IMR-90 (cell line): ENCODE data around the gene PALM. TPM values are rescaled to one million over a fixed set of nuclear protein-coding genes. Genes with fewer than 3 reads are reported as not detected.
"Not testable (repeated sequence)": the region's sequence is repeated elsewhere in the genome, so short reads cannot be mapped to it uniquely, and the experiment has no call there.

Experiments
- ATAC-seq: fragments of 200-7000 bp; cut with Tn5 transposase; 2 replicates; pipeline ENCODE4 v1.9.1; 2020; ENCODE audit warnings: low read depth, mild to moderate bottlenecking, moderate library complexity
- BruUV-seq: library from RNA; stranded (reverse); fragments of 400-500 nt; replicated peaks from 2 replicates; lab custom pipeline; 2021; lab: Mats Ljungman, UMichigan
- CTCF ChIA-PET: fragments of 300-600 bp; formaldehyde crosslinking; extraction: SDS; loops from one replicate; lab custom pipeline; 2021; ENCODE audit warnings: antibody characterized with exemption; lab: Yijun Ruan, JAX
- POLR2A ChIA-PET: fragments of 300-600 bp; sonication (Branson Sonifier 250); formaldehyde crosslinking; loops from one replicate; lab custom pipeline; 2022; ENCODE audit warnings: antibody characterized with exemption; ENCODE audit not compliant: unreplicated experiment; lab: Charles Lee
- DNase-seq: peaks from one replicate; pipeline ENCODE4 v3.0.0; 2013
- H2AFZ ChIP-seq: replicated peaks from 2 replicates; pipeline ENCODE3; 2013; ENCODE audit warnings: low read length, mild to moderate bottlenecking; ENCODE audit not compliant: poor library complexity
- H2AK5ac ChIP-seq: 2 replicates; pipeline ENCODE4 v1.6.1; 2013; ENCODE audit warnings: low read depth, low read length, inconsistent platforms
- H2AK9ac ChIP-seq: replicated peaks from 2 replicates; pipeline ENCODE3; 2013; ENCODE audit warnings: mild to moderate bottlenecking, low read depth, low read length, moderate library complexity; ENCODE audit not compliant: poor library complexity
- H2BK120ac ChIP-seq: 2 replicates; pipeline ENCODE4 v1.6.1; 2013; ENCODE audit warnings: low read depth, low read length, inconsistent platforms
- H2BK15ac ChIP-seq: 3 replicates; pipeline ENCODE4 v1.6.1; 2013; ENCODE audit warnings: low read depth, low read length, inconsistent platforms
- H2BK20ac ChIP-seq: 2 replicates; pipeline ENCODE4 v1.6.1; 2013; ENCODE audit warnings: low read depth, mild to moderate bottlenecking, inconsistent platforms, low read length, moderate library complexity
- H2BK5ac ChIP-seq: 2 replicates; pipeline ENCODE4 v1.6.1; 2013; ENCODE audit warnings: mild to moderate bottlenecking, low read depth, low read length, inconsistent platforms; ENCODE audit not compliant: poor library complexity, severe bottlenecking
- H3K14ac ChIP-seq: replicated peaks from 2 replicates; pipeline ENCODE4 v1.6.1; 2013; ENCODE audit warnings: low read depth, low read length, inconsistent platforms
- H3K18ac ChIP-seq: 2 replicates; pipeline ENCODE4 v1.6.1; 2013; ENCODE audit warnings: low read depth, low read length, control low read depth
- H3K23ac ChIP-seq: 2 replicates; pipeline ENCODE4 v1.6.1; 2013; ENCODE audit warnings: low read depth, low read length, inconsistent platforms
- H3K27ac ChIP-seq: 2 replicates; pipeline ENCODE4 v1.5.1; 2013; ENCODE audit warnings: mild to moderate bottlenecking, control low read depth, low read length; ENCODE audit not compliant: insufficient read depth
- H3K27me3 ChIP-seq: 2 replicates; pipeline ENCODE4 v1.6.1; 2013; ENCODE audit warnings: low read length; ENCODE audit not compliant: control insufficient read depth, insufficient read depth
- H3K36me3 ChIP-seq: 2 replicates; pipeline ENCODE4 v1.6.1; 2013; ENCODE audit warnings: low read length, mixed read lengths; ENCODE audit not compliant: control insufficient read depth, insufficient read depth
- H3K4ac ChIP-seq: 2 replicates; pipeline ENCODE4 v1.6.1; 2013; ENCODE audit warnings: low read depth, low read length, inconsistent platforms
- H3K4me1 ChIP-seq: 2 replicates; pipeline ENCODE4 v1.6.1; 2013; ENCODE audit warnings: low read length, mixed read lengths; ENCODE audit not compliant: control insufficient read depth, insufficient read depth
- H3K4me2 ChIP-seq: 2 replicates; pipeline ENCODE4 v1.6.1; 2013; ENCODE audit warnings: low read depth, mild to moderate bottlenecking, control low read depth, low read length, moderate library complexity
- H3K4me3 ChIP-seq: 2 replicates; pipeline ENCODE4 v1.5.1; 2013; ENCODE audit warnings: low read depth, mild to moderate bottlenecking, control low read depth, low read length, moderate library complexity; ENCODE audit not compliant: insufficient read depth
- H3K56ac ChIP-seq: 2 replicates; pipeline ENCODE4 v1.6.1; 2013; ENCODE audit warnings: low read length, inconsistent platforms; ENCODE audit not compliant: insufficient read depth; ENCODE audit errors: extremely low read depth
- H3K79me1 ChIP-seq, 2 experiments: 2 replicates each; pipeline ENCODE4 v1.6.1; 2013; ENCODE audit warnings: low read length in 2 of 2, inconsistent platforms in 1 of 2, low read depth in 1 of 2
- H3K9ac ChIP-seq: 2 replicates; pipeline ENCODE4 v1.6.1; 2013; ENCODE audit warnings: low read depth, low read length, control low read depth
- H3K9me1 ChIP-seq: 2 replicates; pipeline ENCODE4 v1.6.1; 2013; ENCODE audit warnings: low read length, inconsistent platforms; ENCODE audit not compliant: insufficient read depth
- H3K9me3 ChIP-seq: 2 replicates; pipeline ENCODE4 v1.6.1; 2013; ENCODE audit warnings: low read length; ENCODE audit not compliant: control insufficient read depth, insufficient read depth
- H4K20me1 ChIP-seq: 2 replicates; pipeline ENCODE4 v1.6.1; 2013; ENCODE audit warnings: low read length, inconsistent platforms; ENCODE audit not compliant: insufficient read depth
- H4K5ac ChIP-seq: 2 replicates; pipeline ENCODE4 v1.6.1; 2013; ENCODE audit warnings: mild to moderate bottlenecking, low read depth, low read length, control low read depth
- H4K8ac ChIP-seq, 2 experiments: 2 replicates each; pipeline ENCODE4 v1.6.1; 2013; ENCODE audit warnings: low read depth in 2 of 2, low read length in 2 of 2, control low read depth in 1 of 2, inconsistent platforms in 1 of 2
- H4K91ac ChIP-seq: 2 replicates; pipeline ENCODE4 v1.6.1; 2013; ENCODE audit warnings: low read depth, low read length, inconsistent platforms; ENCODE audit not compliant: insufficient read depth
- WGBS, 2 experiments: methylation state at CpG; one replicate each; pipeline versions ENCODE4 v1.1.5 to v1.1.7; 2013; ENCODE audit warnings: missing lambda C conversion rate in 2 of 2; ENCODE audit not compliant: insufficient read length in 1 of 2; ENCODE audit errors: extremely low coverage in 2 of 2; 5-methylcytosine and 5-hydroxymethylcytosine counted together
- dilution Hi-C: fragments of 300-500 bp; cut with HindIII; formaldehyde crosslinking; loops from one replicate; pipeline ENCODE4 v1.14.3; 2018; ENCODE audit warnings: low sequenced_read_pairs; ENCODE audit not compliant: unreplicated experiment
- in situ Hi-C: fragments of 300-500 bp; cut with MboI; formaldehyde crosslinking; loops from 3 replicates; pipeline ENCODE4 v1.14.3; 2019; ENCODE audit warnings: low sequenced_read_pairs, inconsistent platforms, mixed read lengths
- intact Hi-C: fragments of 100-400 bp; cut with micrococcal nuclease; formaldehyde crosslinking; loops from 2 replicates; pipeline ENCODE4 v1.10.0; 2022
- polyA plus RNA-seq, 3 experiments: library from polyadenylated mRNA; depleted of rRNA; stranded (reverse); fragments of >200 nt; gene quantifications; 2 replicates each; pipeline ENCODE4 v1.2.3, GENCODE V29; 2012; ENCODE audit warnings: low replicate concordance in 1 of 3
- total RNA-seq: library from RNA; depleted of rRNA; stranded (reverse); fragments of >200 nt; gene quantifications from 2 replicates; pipeline ENCODE4 v1.2.3, GENCODE V29; 2012

Gene PALM
- total and polyA plus RNA-seq, 2 of the 4 experiments (the other 2 are of a cell fraction) = 2.2 to 7.4 TPM

DNA sequence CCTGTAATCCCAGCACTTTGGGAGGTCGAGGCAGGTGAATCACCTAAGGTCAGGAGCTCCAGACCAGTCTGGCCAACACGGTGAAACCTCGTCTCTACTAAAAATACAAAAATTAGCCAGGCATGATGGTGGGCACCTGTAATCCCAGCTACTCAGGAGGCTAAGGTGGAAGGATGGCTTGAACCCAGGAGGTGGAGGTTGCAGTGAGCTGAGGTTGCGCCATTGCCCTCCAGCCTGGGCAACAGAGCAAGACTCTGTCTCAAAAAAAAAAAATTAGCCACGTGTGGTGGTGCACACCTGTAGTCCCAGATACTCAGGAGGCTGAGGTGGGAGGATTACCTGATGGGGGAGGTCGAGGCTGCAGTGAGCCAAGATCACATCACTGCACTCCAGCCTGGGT, 5.9 kb upstream of the PALM start:
- H2AK5ac ChIP-seq, H3K4ac ChIP-seq, H3K27me3 ChIP-seq, H3K27ac ChIP-seq, dilution Hi-C loops, H3K23ac ChIP-seq, H3K9ac ChIP-seq, H4K5ac ChIP-seq, H4K91ac ChIP-seq, H4K8ac ChIP-seq, DNase-seq, H3K14ac ChIP-seq, H3K56ac ChIP-seq, H3K4me2 ChIP-seq, H3K9me3 ChIP-seq, H3K4me3 ChIP-seq, H2BK120ac ChIP-seq, H2AFZ ChIP-seq, H2BK20ac ChIP-seq, BruUV-seq, H3K79me1 ChIP-seq, H3K36me3 ChIP-seq, H2BK5ac ChIP-seq, H3K18ac ChIP-seq, H3K4me1 ChIP-seq, H2BK15ac ChIP-seq, intact Hi-C loops, H3K9me1 ChIP-seq, H4K20me1 ChIP-seq, H2AK9ac ChIP-seq, ATAC-seq, CTCF ChIA-PET, in situ Hi-C loops: not testable (repeated sequence)
- no CpG with 5 or more reads among the region's 6 CpGs for WGBS, 2 experiments
- POLR2A ChIA-PET = interaction anchor here (0.6 kb wide), 1 partner anchor 67 kb away, joined by 4 read pairs; no protein-coding TSS in a partner anchor
